GM19023 (cell line): ENCODE measurements around the gene SEPTIN8.

ENCODE experiments used
- ATAC-seq: cut with Tn5 transposase; IDR thresholded peaks from one replicate; pipeline ENCODE4 v1.9.1; 2021; ENCODE audit warnings: mild to moderate bottlenecking, moderate library complexity; ENCODE audit not compliant: unreplicated experiment

SEPTIN8 gene

GRCh38 chr5:132751971-132752580, 25.0 kb downstream of the SEPTIN8 start:
- ATAC-seq, result no peak

DNA sequence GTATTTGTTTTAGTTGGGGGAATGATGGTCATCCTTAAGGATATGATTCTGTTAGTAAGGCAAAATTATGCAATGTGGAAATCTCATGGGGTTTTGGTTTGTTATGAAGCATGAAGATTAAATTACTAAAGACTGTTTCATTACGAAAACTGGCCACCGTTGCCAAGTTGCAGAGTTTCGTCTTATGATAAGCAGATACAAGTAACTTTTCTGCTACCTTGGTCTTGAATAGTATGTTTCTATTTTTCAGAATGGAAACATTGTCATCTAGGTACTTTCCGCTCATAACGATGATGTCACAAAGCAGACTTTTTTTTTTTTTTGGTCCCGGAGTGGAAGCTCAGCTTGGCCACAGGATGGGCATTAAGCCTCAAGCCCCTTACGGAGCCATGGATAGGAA, 25.6 kb downstream of the SEPTIN8 start:
- ATAC-seq, result peak; percentile 25

DNA sequence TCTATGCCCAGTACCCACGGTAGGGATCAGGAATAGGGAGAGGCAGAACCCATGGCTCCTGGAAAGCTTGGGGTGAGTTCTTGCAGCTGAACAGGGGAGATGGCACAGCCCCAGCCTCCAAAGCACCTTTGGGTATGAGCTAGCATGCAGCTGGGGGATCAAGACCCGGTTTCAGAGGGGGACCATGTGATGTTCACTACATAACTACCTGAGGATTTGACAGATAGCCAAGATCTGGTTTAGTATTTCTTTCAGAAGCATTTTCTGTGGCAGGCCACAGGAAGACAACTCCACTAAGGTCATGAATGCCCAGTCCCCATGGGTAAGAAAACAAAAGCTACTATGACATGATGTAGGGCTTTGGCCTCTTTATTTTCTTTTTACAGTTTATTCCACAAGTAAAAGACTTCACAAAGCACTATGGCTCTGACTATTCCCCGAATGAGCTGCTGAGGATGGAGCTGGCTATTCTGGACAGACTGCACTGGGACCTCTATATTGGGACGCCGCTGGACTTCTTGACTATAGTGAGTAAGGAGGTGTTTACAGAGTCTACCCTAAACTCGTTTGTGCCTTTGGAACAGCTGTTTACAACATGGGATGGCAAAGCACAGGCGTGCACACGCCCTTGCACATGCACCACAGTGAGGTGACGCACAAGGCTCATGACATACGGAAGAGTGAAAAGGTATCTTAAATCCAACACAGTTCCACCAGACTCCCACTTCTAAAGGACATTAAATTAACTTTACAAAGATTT, 26.4 kb downstream of the SEPTIN8 start:
- no peak for ATAC-seq

DNA sequence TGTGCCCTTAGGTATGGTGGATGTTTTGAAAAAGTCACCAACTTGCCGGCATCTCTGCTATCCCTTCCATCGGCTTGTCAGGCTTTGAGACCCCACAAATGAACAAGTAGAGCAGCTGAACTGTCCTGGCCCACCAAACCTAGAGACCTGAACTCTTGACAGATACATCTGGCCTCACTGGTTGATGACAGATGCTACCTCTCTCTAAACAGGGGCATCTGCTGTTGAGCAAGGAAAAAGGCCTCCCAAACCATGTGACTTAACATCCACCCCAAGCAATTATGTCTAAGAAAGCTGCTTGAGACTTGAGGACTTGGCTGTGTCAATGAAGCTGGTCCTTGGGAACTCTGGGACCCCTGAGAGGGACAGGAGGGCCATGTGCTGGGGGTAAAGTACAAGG, 27.5 kb downstream of the SEPTIN8 start:
- ATAC-seq, result no peak

DNA sequence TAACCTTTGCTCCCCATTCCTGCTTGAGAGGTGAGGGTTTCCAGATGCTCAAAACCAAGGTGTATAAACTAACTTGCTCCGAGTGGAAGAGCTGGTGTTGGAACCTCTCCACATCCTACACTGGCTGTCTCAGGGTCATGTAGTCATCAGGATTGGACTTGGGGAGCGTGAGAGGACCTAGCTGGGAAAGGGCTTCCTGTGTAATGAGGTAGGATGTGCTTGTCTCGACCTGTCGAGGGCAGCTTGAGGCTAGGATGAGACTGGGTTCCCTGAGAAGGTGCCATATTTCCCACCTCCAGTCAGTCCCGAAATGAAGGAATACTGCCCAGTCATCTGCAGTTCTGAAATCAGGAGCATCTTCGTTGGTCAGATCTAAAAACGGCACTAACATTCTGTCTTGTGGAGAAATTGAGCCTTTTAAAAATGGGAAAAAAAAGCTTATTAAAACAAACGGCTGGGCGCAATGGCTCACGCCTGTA, 28.5 kb downstream of the SEPTIN8 start:
- ATAC-seq, result no peak

GRCh38 chr5:132747616-132748440, 29.2 kb downstream of the SEPTIN8 start:
- ATAC-seq, result peak; percentile 12

DNA sequence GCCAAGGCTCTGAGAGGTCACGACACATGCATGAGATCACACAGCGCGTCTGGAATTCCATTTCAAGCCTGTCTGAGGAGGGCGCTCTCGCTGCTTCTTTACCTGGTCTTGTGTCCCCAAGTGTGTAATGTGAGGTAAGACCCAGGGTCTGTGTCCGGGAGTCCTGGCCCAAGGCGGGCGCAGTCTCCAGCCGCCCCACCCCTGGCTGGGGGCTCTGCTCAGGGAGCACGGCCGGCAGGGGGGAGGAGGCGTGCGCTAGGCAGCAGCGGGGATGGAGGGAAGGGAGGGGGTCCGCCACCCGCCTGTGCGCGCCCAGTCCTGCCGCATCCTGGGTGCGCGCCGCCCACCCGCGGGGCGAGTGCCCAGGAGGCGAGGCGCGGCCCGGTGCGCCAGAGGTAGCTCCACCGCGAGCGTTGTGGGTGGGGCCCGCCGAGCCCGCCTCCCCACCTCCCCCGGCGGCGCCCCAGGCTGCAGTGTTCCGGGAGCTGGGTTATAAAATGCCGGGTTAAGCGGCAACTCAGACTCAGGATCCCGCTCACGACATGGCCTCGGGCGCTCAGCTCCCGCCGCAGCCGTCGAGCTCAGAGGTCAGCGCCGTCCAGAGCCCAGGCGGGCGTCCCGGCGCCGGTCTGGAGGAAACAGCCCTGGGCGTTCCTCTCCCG, 30.0 kb downstream of the SEPTIN8 start, which contains the start of gene CCNI2:
TSS of gene CCNI2 (plus strand) at position 473 of the 662 bp plus-strand sequence. CDS start at position 543, 70 bp downstream.
- ATAC-seq, result peak; percentile 54

DNA sequence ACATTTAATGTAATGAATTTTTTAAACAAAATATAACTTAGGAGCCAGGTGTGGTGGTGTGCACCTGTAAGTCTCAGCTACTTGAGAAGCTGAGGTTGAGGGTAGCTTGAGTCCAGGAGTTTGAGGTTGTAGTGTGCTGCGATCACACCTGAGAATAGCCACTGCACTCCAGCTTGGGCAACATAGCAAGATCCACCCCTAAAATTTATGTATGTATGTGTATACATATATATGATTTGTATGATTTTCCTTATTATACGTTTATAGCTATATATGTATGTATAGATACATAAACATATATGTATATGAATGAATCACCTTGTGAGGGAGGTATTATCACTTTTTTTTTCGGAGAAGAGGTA, 30.5 kb downstream of the SEPTIN8 start:
- no peak for ATAC-seq

- no peak for ATAC-seq
Observed at GRCh38 chr5:132744659-132745058, 32.4 kb downstream of the SEPTIN8 start.

DNA sequence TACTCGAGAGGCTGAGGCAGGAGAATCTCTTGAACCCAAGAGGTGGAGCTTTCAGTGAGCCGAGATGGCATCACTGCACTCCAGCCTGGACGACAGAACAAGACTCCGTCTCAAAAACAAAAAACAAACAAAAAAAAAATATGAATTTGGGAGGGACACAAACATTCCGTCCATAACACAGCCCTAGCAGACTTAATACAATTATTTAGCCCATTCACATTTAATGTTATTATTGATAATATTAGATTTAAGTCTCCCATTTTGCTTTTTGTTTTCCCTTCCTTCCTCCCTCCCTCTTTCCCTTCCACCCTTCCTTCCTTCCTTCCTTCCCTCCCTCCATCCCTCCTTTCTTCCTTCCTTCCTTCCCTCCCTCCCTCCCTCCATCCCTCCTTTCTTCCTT, 34.4 kb downstream of the SEPTIN8 start:
- ATAC-seq, result no peak

- no peak for ATAC-seq
Observed at GRCh38 chr5:132742158-132742557, 34.9 kb downstream of the SEPTIN8 start.

GRCh38 chr5:132739232-132739631, 37.8 kb downstream of the SEPTIN8 start:
- ATAC-seq, result no peak

GRCh38 chr5:132737982-132738681, 38.9 kb downstream of the SEPTIN8 start:
- ATAC-seq, result no peak

GRCh38 chr5:132736853-132737833, 39.9 kb downstream of the SEPTIN8 start, which contains the start of gene KIF3A:
Gene KIF3A, minus strand, starts transcription at chr5:132737546. Its CDS starts 127 bp downstream, at chr5:132737419.
- ATAC-seq, result peak; percentile 91

- ATAC-seq, result no peak
Observed at GRCh38 chr5:132734687-132735086, 42.4 kb downstream of the SEPTIN8 start.

DNA sequence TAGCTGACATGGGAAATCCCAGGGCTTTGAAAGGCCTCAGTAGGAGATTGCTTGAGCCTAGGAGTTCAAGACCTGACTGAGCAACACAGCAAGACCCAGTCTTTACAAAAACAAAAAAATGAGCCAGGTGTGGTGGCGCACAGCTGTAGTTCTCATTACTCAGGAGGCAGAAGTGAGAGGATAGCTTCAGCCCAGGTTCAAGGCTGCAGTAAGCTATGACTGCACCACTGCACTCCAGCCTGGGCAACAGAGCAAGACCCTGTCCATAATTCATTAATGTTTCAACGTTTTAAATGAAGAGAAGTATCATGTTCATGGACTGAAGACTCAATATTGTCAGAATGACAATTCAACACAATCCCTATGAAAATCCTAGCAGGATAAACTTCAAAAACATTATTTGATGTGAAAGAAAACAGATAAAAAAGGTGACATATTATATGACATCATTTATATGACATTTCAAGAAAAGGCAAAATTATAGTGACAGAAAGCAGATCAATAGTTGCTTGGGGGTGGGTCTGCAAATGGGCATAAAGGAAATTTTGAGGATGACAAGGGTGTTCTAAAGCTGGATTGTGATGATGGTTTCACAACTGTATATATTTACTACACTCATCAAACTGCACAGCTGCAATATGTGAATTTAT, 43.4 kb downstream of the SEPTIN8 start:
- no peak for ATAC-seq

- ATAC-seq, result no peak
Observed at GRCh38 chr5:132729896-132730295, 47.1 kb downstream of the SEPTIN8 start.

DNA sequence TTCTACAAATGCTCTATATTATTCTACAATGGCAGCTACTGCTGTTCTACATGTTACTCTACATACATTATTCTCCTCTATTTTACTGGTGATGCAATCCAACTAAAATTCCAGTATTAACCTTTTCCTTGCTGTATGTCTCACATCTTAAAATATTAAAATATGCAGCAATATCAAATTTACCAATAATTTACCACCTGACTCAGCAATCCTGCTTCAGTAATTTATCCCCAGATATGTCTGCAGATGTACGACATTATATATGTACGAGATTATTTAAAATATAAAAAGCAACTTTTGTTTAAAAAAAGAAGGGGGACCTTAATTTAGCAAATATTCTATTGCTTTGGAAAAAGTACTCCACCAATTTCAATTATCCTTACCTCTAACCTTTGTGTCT, 51.3 kb downstream of the SEPTIN8 start:
- ATAC-seq, result no peak
